A549 (cell line): ENCODE data around the gene RAD51B.

Source experiments
- CTCF ChIP-seq: fragments of >200 bp; sonication (Bioruptor Twin); formaldehyde crosslinking; IDR thresholded peaks from 3 replicates; pipeline ENCODE4 v1.5.1; 2016
- FOXS1 ChIP-seq: fragments of 250-450 bp; sonication (Bioruptor Pico); IDR thresholded peaks from 2 replicates; pipeline ENCODE4 v1.5.0; 2020; ENCODE audit warnings: mild to moderate bottlenecking, moderate library complexity
- POLR2A ChIP-seq: IDR thresholded peaks from 2 replicates; pipeline ENCODE4 v1.6.1; 2012; ENCODE audit warnings: mild to moderate bottlenecking, low read length

GRCh38 chr14:68263563-68264259, 444.1 kb downstream of the RAD51B start:
- TF ChIP-seq CTCF (no peak), POLR2A (no peak), FOXS1 (CRISPR knock-in tag) (no peak)
